GM21737 (cell line): Measurements from ENCODE around the gene SLX4.
"Not testable (repeated sequence)": the region's sequence is repeated elsewhere in the genome, so short reads cannot be mapped to it uniquely, and the experiment has no call there.

Experiments used
- ATAC-seq: cut with Tn5 transposase; IDR thresholded peaks from one replicate; pipeline ENCODE4 v1.9.1; 2021; ENCODE audit warnings: mild to moderate bottlenecking, moderate library complexity; ENCODE audit not compliant: unreplicated experiment

Gene SLX4

GRCh38 chr16:3642397-3643094 is 31.1 kb upstream of the SLX4 start:
- no peak for ATAC-seq

GRCh38 chr16:3641801-3642396 is 30.5 kb upstream of the SLX4 start:
- ATAC-seq = no peak

- ATAC-seq = no peak
These were observed 29.5 kb upstream of the SLX4 start for GRCh38 chr16:3640632-3641501.

GRCh38 chr16:3640207-3640606 is 28.8 kb upstream of the SLX4 start:
- ATAC-seq = no peak

- ATAC-seq = no peak
These were observed 27.7 kb upstream of the SLX4 start for GRCh38 chr16:3638916-3639644.

- ATAC-seq = no peak
These were observed 26.0 kb upstream of the SLX4 start for GRCh38 chr16:3637371-3637923.

- ATAC-seq = no peak
These were observed 14.7 kb upstream of the SLX4 start for GRCh38 chr16:3625911-3626732.

GRCh38 chr16:3625331-3625730 is 13.9 kb upstream of the SLX4 start:
- ATAC-seq = no peak

GRCh38 chr16:3623642-3624041 is 12.2 kb upstream of the SLX4 start:
- ATAC-seq = no peak

GRCh38 chr16:3618769-3619141 is 7.3 kb upstream of the SLX4 start:
- no peak for ATAC-seq

- no peak for ATAC-seq
These were observed 1.4 kb upstream of the SLX4 start for GRCh38 chr16:3612510-3613466.

GRCh38 chr16:3610698-3611145 is 684 bp downstream of the SLX4 start:
- ATAC-seq = peak; percentile 2

- no peak for ATAC-seq
These were observed 1.3 kb downstream of the SLX4 start for GRCh38 chr16:3609895-3610697.

GRCh38 chr16:3608976-3609375 is 2.4 kb downstream of the SLX4 start:
- not testable (repeated sequence) for ATAC-seq

GRCh38 chr16:3608069-3608468 is 3.3 kb downstream of the SLX4 start:
- ATAC-seq = no peak

- ATAC-seq = no peak
These were observed 3.8 kb downstream of the SLX4 start for GRCh38 chr16:3607634-3608033.

GRCh38 chr16:3607161-3607560 is 4.2 kb downstream of the SLX4 start:
- ATAC-seq = no peak

- no peak for ATAC-seq
These were observed 5.0 kb downstream of the SLX4 start for GRCh38 chr16:3606441-3606840.
